SU-DHL-6 (cell line): ENCODE measurements around the gene MINPP1.

ENCODE experiments used
- H2AFZ ChIP-seq: fragments of 200-600 bp; sonication (generic); 2 replicates; pipeline ENCODE4 v1.6.1; 2014; ENCODE audit warnings: low read depth, mild to moderate bottlenecking, moderate library complexity, mixed read lengths, antibody characterized with exemption, low read length; ENCODE audit not compliant: severe bottlenecking
- H3F3A ChIP-seq: fragments of 200-600 bp; shearing (Covaris generic); 2 replicates; pipeline ENCODE4 v1.6.0; 2016; ENCODE audit warnings: antibody characterized with exemption, mild to moderate bottlenecking; ENCODE audit not compliant: insufficient read depth
- H3K27ac ChIP-seq: fragments of 200-600 bp; sonication (generic); 2 replicates; pipeline ENCODE4 v1.5.1; 2016; ENCODE audit warnings: low read depth, mild to moderate bottlenecking, low read length, moderate library complexity, mixed read lengths
- H3K27me3 ChIP-seq: fragments of 200-600 bp; sonication (generic), shearing (Covaris generic); 2 replicates; pipeline ENCODE4 v1.6.0; 2014; ENCODE audit warnings: mild to moderate bottlenecking, low read length
- H3K36me3 ChIP-seq: fragments of 200-600 bp; sonication (generic); 2 replicates; pipeline ENCODE4 v1.6.1; 2014; ENCODE audit warnings: mild to moderate bottlenecking, low read length, mixed read lengths
- H3K4me2 ChIP-seq: fragments of 300-600, 200-600 bp; shearing (Covaris generic), sonication (generic); 2 replicates; pipeline ENCODE4 v1.6.0; 2014; ENCODE audit warnings: low read length, low read depth, mild to moderate bottlenecking; ENCODE audit not compliant: poor library complexity, severe bottlenecking
- H3K4me3 ChIP-seq: fragments of 200-600 bp; sonication (generic); 2 replicates; pipeline ENCODE4 v1.5.1; 2014; ENCODE audit warnings: antibody characterized with exemption, low read length, mild to moderate bottlenecking, mixed read lengths; ENCODE audit not compliant: insufficient read depth, poor library complexity, severe bottlenecking
- H3K79me2 ChIP-seq: fragments of 200-600 bp; sonication (generic); 2 replicates; pipeline ENCODE4 v1.6.1; 2014; ENCODE audit warnings: mild to moderate bottlenecking, low read length, moderate library complexity; ENCODE audit not compliant: insufficient read depth
- H3K9ac ChIP-seq: fragments of 200-600 bp; sonication (generic); 2 replicates; pipeline ENCODE4 v1.7.0; 2014; ENCODE audit warnings: mild to moderate bottlenecking, low read length
- H3K9me2 ChIP-seq: fragments of 200-600 bp; sonication (generic); replicated peaks from 2 replicates; pipeline ENCODE4 v1.6.1; 2014; ENCODE audit warnings: low read length; ENCODE audit not compliant: insufficient read depth
- H3K9me3 ChIP-seq: fragments of 200-600 bp; sonication (generic); 2 replicates; pipeline ENCODE4 v1.6.1; 2014; ENCODE audit warnings: low read length, mixed read lengths; ENCODE audit not compliant: insufficient read depth
- H4K20me1 ChIP-seq: fragments of 200-600 bp; sonication (generic); 2 replicates; pipeline ENCODE4 v1.6.1; 2014; ENCODE audit warnings: low read depth, mild to moderate bottlenecking, antibody characterized with exemption, low read length, moderate library complexity, mixed read lengths
- CTCF ChIP-seq: fragments of 200-600 bp; sonication (generic); IDR thresholded peaks from one replicate; pipeline ENCODE4 v1.5.1; 2017; ENCODE audit warnings: antibody characterized with exemption, mild to moderate bottlenecking, low read length, moderate library complexity; ENCODE audit not compliant: insufficient read depth, poor library complexity, severe bottlenecking
- EZH2phosphoT487 ChIP-seq: fragments of 200-600 bp; sonication (generic), shearing (Covaris generic); conservative IDR thresholded peaks from 2 replicates; pipeline ENCODE4 v1.6.1; 2018; ENCODE audit warnings: mild to moderate bottlenecking, antibody characterized with exemption, low read length, moderate library complexity, mixed read lengths

MINPP1 gene

GRCh38 chr10:87578842-87579401 is 74.2 kb downstream of the MINPP1 start:
- Histone ChIP-seq H3K79me2 (no peaks in the 10 kb centered on the region), H3K36me3 (no peaks in the 10 kb centered on the region), H3K27ac (no peak overlapping the region), H3F3A (no peaks in the 10 kb centered on the region), H3K9me3 (no peaks in the 10 kb centered on the region), H2AFZ (no peak overlapping the region), H3K4me2 (no peak overlapping the region), H4K20me1 (no peaks in the 10 kb centered on the region), H3K27me3 (no peaks in the 10 kb centered on the region), H3K9me2 (no peaks in the 10 kb centered on the region), H3K4me3 (no peak overlapping the region), H3K9ac (no peak overlapping the region)
- TF ChIP-seq CTCF (no peak), EZH2phosphoT487 (no peak)

GRCh38 chr10:87579563-87579962 is 74.9 kb downstream of the MINPP1 start:
- Histone ChIP-seq H2AFZ (no peak overlapping the region), H3K79me2 (no peaks in the 10 kb centered on the region), H3K9ac (no peak overlapping the region), H4K20me1 (no peaks in the 10 kb centered on the region), H3K4me3 (no peak overlapping the region), H3K36me3 (no peaks in the 10 kb centered on the region), H3K9me3 (no peaks in the 10 kb centered on the region), H3K4me2 (no peak overlapping the region), H3K9me2 (no peaks in the 10 kb centered on the region), H3K27ac (no peak overlapping the region), H3K27me3 (no peaks in the 10 kb centered on the region), H3F3A (no peaks in the 10 kb centered on the region)
- no peak for TF ChIP-seq CTCF
- TF ChIP-seq EZH2phosphoT487, result no peak

GRCh38 chr10:87580016-87580415 is 75.3 kb downstream of the MINPP1 start:
- no peaks in the 10 kb centered on the region for H3K27me3 ChIP-seq
- no peaks in the 10 kb centered on the region for H3K79me2 ChIP-seq
- H3F3A ChIP-seq, result no peaks in the 10 kb centered on the region
- H3K4me3 ChIP-seq, result no peak overlapping the region
- H2AFZ ChIP-seq, result no peak overlapping the region
- H3K9ac ChIP-seq, result no peak overlapping the region
- no peaks in the 10 kb centered on the region for H3K9me3 ChIP-seq
- no peak overlapping the region for H3K27ac ChIP-seq
- H3K4me2 ChIP-seq, result no peak overlapping the region
- H3K9me2 ChIP-seq, result no peaks in the 10 kb centered on the region
- H3K36me3 ChIP-seq, result no peaks in the 10 kb centered on the region
- H4K20me1 ChIP-seq, result no peaks in the 10 kb centered on the region
- no peak for TF ChIP-seq EZH2phosphoT487
- no peak for TF ChIP-seq CTCF
